Esophagus squamous epithelium (tissue), 4 donors: ENCODE results near the gene TMEM255B.

Experiments used
- CTCF ChIP-seq, 6 experiments: fragments of 450-650 bp in 4 of 6; fragments of 200-600 bp in 2 of 6; sonication (generic) in 2 of 6; IDR thresholded peaks; one replicate each; pipeline ENCODE4 v1.5.1; 2016 to 2019; ENCODE audit warnings: antibody characterized with exemption in 6 of 6, mild to moderate bottlenecking in 4 of 6, moderate library complexity in 4 of 6
- POLR2A ChIP-seq, 4 donors: fragments of 450-650 bp; IDR thresholded peaks; one replicate each; pipeline ENCODE4 v1.6.1; 2017; ENCODE audit warnings: antibody characterized with exemption in 4 of 4, mild to moderate bottlenecking in 4 of 4, moderate library complexity in 3 of 4

- TF ChIP-seq CTCF (IDR thresholded peaks at IDR 0.05) (no peak), POLR2A (IDR thresholded peaks at IDR 0.05) (no peak)
These were observed 73.6 kb downstream of the TMEM255B start for GRCh38 chr13:113832631-113833030.
